ENCODE measurements around the gene NAA60.
A peak's percentile ranks its signal among the peaks of the same experiment; 100 is the strongest.

Gene NAA60

DNA sequence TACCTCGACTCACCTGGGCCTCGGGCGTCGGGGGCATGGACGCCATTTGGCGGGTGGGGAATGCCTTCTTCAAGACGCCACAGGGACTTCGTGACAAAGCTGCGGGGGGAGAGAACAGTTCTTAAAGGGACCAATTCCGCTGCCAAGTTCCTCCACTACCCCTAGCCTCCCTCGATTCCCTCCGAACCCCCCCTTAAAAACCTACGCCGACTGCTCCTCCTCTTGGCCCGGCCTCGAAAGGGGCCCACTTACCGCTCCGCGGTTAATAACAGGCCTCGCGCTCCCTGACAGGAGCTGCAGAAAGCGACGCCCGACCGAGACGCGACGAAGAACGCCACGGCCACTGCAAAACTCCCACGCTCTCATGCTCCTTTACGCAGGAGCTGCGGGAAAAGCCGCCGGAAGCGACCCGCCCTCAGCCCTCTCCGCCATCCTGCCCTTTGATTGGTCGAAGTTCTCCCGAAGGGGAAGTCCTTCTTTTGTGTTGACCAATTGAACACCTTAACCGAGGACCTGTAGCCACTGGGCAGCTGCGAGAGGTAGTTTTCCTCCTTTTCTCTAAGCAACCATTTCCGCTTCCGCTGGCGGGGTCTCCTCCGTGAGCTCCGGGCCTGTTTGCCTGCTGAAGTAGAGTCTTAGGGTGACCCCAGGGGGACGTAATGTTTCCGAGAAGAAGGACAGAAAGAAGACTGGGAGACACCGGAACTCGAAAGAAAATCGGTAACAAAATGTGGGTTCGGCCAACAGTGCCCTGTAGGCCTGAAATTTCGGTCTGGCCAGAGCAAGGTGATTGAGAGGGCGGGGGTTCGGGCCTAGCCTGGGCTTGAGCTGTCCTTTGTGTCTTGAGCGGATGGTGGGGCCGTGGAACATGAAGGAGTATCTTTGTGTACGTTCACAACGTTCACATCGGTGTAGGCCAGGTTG is at the start of gene NAA60, which contains the start of gene ZNF597:
TSS of gene NAA60 (plus strand) at position 573 of the 924 bp plus-strand sequence. CDS start 32,548 bp downstream, outside the sequence.
TSS of gene ZNF597 (minus strand) at position 397 of the 924 bp plus-strand sequence. CDS start at position 46, 351 bp downstream.
- peak; percentile 98 for DNase-seq

DNA sequence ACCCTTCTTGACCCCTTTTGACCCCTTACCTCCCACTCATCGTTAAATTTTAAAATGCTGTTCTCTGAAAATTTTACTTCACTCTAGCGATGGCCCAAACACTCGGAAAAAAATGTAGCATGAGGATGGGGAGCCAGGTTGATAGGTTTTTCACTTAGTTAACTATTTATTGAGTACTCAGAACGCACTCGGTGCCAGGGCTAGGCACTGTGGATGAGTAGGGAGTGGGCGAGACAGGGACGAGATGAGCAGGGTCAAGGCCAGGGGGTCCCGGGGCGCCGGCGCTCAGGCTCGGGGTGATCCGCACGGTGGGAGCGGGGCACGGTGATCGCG is 43.1 kb upstream of the NAA60 start:
- DNase-seq = no peak

DNA sequence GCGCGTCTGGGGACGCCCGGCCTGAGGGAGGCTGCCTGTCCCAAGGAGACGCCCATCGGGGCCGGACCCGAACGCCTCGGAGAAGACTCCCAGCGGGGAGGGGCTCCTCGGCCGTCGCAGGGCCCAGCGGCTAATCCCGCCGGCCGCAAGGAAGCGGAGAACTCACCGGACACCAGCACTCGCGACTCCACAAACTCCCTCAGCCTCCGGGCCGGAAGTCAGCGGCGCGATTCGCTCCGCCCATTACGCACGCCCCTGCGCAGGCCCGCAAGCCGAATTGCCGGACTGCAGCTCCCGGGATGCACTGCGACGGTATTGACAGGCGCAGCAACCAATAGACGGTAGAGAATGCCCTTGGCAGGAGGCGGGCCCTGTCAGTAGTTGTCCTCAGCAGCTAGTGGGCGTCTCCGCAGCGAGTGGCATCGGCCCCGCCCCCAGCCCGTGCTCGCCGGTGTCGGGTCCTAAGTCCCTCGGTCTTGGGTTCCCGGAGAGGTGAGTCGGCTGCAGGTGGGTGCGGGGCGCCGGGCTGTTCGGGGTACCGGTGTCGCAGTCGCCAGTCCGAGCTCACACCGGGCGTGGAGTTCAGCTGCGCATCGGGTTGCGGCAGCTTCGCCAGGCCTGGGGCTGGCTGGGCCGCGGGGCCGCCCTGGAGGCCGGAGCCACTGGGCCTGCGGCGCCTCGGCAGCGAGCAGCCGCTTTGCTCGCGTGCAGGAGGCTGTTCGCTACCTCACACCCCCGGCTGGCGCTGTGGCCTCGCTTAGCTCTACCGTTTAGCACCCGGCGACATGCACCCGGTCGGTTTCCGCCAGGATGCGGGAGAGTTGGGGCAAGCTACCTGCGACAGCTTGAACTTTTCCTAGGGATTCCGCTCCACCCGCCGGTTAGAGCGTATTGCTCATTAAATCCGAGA is 42.4 kb upstream of the NAA60 start, which contains the start of the genes ZNF174 and ZSCAN32:
TSS of gene ZNF174 (plus strand) at position 437 of the 910 bp plus-strand sequence. CDS start 790 bp downstream, outside the sequence.
TSS of gene ZSCAN32 (minus strand) at position 226 of the 910 bp plus-strand sequence. CDS start 3,447 bp downstream, outside the sequence.
- DNase-seq = peak; percentile 99

DNA sequence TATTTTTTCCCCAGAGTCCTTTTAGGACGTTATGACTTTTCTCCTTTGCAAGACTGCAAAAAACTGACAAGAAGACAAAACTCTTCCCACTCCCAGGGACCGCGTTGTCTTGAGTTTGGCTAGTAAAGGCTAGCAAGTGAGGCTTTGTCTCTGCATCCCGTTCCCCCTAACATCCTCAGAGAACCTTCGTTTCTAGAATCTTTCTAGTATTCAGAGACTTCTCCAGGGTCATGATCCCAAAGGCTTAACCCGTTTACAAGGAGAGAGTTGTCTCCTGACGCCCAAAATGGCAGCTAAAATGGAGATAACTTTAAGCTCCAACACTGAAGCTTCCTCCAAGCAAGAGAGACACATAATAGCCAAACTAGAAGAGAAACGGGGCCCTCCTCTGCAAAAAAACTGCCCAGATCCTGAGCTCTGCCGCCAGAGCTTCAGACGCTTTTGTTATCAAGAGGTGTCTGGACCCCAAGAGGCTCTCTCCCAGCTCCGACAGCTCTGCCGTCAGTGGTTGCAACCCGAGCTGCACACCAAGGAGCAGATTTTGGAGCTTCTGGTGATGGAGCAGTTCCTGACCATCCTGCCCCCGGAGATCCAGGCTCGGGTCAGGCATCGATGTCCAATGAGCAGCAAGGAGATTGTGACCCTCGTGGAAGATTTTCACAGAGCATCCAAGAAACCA is 41.6 kb upstream of the NAA60 start:
- DNase-seq = peak; percentile 37

DNA sequence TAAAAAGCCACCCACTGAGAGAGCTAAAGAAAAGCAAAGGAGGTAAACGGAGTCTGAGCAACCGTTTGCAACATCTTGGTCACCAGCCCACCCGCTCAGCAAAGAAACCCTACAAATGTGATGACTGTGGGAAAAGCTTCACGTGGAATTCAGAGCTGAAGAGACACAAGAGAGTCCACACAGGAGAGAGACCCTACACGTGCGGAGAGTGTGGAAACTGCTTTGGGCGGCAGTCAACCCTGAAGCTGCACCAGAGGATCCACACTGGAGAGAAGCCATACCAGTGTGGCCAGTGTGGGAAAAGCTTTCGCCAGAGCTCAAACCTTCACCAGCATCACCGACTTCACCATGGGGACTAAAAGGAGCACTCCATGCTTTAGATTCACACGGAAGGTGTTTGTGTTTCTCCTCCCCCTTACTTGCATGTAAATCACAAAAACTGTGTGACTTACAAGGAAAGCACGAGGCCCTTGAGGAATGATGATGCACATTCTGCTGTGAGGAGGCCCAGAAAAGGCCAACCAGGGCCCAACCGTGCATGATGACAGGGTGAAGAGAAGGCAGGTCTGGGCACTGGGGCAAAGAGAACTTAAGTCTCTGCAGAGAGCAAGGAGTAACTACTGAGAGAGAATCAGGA is 34.8 kb upstream of the NAA60 start:
- DNase-seq = no peak

DNA sequence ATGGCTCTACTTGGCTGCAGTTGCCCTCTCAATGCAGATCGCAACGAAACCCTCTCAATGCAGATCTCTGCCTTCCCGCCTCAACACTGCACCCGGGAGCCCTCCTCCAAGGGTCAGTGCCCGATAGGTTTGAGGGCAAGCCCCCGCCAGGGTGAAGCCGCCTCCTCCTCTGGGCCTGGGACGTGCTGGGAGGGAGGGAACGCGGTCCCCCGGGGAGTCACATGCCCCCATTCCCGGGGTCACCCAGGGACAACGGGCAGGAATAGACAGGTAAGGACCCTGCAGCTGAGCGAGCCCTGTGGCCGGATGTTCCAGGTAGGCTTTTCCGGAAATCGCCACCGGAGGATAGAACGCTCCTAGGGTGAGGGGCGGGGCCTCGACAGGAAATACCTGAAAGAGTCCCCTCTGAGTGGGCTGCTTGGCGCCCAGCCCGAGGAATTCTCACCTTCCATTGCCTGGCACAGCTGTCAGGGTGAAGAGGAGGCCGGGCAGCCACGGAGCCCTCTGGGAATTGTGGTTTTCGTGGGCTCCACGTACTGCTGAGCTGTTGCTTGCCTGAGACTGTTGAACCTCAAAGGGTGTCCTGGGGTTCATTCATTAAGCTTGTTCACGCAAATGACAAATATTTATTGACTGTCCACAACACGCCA is 29.6 kb upstream of the NAA60 start:
- DNase-seq = peak; percentile 59

DNA sequence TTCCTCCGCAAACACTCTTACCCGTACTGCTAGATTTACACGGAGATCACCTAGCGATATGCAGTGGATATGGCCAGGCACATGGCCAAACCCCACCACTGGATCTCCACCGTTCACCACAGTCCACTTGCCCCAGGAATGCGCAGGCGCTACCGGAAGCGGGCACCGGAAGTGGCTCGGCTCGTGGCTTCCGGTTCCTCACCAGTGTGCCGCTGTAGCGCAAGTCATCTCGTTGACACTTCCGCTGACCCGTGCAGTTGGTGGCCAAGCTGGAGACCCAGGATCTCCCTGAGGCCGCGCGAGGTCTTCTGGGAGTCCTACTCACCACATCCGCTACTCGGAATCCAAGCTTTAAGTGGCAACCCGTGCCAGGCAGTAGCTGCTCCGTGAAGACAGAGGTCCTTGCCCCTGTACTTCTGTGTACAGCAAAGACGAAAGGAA is 11.7 kb upstream of the NAA60 start:
- no peak for DNase-seq

DNA sequence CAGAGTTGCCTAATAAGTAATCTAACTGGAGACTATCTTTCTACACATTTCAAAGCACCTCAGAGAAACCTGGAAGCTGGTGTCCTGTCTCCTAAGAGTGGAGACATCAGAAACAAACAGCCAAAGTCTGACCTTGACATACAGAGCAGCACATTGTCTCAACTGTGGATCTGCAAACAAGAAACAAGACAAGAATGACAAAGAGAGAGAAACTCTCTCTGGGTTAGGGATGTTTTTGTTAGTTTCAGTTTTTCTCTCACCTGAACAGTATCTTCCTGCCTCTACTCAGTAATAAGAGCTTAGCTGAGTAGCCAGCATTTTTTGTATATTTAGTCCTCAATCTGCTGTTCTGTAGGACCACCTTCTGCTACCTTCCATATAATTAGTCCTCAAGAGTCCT is 9.1 kb upstream of the NAA60 start:
- no peak for DNase-seq

DNA sequence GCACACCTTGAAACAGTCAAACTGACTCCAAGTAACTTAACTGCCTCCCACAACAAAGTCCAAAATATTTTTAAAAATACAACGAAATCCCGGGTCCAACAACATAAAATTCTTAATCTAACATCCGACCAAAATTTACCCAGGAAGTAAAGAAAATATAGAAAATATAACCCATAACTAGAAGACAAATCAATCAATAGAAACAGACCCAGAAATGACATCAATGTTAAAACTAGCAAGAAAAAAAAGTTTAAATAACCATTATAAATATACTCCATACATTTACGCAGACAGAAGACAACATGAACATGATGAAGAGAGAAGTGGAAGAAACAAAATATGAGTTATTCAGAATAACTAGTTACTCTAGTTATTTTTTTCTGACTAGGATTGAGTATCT is 3.8 kb upstream of the NAA60 start:
- no peak for DNase-seq

DNA sequence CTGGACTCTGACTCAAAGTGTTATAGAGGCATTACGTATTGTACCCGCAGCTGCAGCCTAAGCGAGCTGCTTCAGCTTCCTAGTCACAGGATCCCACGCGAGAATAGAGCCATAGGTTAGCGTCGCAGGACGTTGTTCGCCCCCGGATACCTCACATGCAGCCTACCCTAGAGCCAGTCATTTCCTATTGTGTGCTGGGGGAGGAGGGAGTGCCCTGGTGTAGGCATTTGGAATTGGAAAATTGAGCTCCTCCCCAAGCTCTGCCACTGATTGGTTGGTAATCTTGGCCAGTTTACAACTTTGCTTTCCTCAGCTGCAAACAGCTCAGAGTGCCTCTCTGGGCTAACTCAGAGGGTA is 530 bp downstream of the NAA60 start:
- peak; percentile 38 for DNase-seq

DNA sequence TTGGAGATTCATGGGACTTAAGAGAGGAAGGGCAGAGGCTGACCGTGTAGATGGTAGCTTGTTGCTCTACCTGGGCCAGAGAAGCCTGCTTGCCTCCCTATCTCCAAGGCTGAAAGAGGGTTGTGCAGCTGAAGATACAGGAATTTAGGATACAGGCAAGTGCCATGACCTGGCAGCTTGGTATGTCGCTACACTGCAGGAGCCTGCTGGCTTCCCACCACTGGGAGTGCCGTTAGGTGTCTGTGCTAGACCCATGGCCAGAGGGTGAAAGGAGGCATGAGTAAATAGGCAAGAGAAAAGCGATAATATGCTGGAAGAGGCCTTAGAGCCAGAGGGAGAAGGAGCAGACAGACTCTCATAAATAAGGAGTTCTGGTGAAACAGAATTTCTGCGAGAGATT is 10.6 kb downstream of the NAA60 start:
- DNase-seq = peak; percentile 5

DNA sequence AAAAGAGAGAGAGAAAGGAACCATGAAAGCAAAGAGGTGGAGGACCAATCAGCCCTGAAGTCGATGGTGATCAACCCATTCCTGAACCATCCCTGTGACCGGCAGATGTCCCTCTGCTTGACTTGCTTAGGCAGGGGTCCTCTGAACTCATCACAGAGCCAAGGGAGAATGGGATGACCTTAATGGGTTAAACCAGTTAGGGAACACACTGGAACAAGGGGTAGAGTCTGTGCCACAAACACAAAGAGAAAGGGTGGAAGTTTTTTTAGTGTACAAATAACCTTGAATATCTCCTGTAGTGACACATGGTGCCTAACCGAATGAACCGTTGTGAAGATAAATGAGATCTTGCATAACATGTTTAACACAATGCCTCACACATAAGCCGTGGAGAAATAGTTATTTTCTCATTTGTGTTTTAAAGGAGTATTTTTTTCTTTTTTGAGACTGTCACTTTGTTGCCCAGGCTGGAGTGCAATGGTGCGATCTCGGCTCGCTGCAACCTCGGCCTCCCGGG is 11.2 kb downstream of the NAA60 start:
- DNase-seq = peak; percentile 2

DNA sequence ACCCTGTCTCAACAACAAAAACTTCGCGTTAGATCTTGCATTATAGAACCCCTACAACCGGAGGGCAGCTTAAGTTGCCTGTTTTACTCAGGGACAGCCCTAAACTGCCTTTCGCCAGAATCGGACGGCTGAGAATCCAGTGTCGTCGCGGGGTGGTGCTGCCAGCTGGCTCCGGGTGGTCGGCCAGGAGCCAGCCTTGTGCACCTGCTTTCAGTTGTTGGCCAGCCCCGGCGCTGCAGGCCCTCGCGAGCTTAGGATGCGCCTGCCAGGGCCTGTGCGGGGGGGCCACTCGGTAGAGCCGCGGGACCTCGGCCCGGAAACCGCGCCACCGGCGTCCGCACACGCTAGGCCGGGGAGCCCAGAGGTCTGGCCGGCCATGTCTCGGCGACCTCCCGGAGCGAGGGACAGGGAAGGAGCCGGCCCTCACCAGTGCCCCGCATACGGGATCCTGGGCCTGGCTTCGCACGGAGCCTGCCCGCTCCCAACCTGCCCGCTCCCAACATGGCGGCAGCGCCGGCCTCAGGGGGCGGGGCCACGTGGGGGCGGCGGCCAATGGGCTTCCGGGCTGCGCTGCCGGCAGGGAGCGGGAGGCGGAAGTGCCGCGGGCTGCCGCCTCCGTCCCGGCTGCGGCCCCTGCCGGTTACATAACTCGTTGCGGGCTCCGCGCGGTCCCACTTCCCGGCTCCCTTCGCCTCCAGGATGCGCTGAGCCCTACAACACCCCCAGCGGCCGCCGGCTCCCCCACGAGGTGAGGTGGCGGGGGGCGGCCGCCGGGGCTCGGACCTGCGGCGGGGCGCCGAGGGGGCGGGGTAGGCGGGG is 14.2 kb downstream of the NAA60 start:
- DNase-seq = peak; percentile 92

DNA sequence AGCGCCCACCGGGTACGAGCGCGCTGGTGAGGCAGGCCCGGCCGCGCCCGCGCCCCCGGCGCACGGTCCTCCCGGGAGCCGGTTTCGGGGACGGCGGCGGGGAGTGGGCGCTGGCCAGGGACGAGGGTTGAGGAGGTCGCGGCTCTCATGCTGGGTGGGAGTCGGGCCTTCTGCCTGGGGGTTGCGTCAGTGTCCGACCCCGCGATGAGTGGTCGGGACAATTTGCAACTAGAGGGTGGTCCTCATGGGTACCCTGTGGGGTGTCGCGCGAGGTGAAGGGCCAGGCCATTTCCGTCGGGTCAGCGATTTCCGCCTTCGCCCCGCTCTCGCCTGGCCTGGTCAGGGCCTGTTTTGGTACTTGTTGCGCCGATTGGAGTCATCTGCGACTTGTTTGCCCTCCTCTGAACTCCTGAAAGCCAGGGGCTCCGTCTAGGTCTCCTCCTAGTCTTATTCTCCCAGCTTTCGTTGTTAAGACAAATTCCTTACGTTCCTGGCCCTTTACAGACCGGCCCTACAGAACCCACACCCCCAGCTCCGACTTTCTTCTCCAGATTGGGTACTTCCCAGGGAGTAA is 14.9 kb downstream of the NAA60 start:
- peak; percentile 46 for DNase-seq

DNA sequence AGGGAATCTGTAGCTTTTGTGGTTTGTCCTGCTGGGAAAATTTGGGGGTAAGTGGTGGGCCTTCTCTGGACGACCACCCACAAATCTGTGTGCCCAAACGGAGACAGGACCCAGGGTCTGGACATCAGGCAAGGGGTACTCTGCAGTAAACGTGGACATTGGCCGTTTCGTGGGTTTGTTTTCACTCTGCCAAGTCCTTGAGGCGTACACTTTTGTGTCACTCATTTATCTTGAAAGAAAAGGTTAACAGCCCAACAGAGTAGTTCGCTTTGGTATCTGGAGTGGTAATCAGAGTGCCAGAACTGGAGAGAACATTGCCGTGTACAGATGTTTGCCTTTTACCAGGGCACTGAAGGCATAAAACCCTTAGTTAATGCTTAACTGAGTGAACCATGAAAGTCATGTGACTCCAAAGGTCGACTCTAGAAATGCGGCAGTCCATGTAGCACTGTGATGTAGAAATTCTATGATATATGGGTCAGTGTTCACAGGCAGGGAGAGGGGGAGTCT is 15.4 kb downstream of the NAA60 start:
- DNase-seq = peak; percentile 13

DNA sequence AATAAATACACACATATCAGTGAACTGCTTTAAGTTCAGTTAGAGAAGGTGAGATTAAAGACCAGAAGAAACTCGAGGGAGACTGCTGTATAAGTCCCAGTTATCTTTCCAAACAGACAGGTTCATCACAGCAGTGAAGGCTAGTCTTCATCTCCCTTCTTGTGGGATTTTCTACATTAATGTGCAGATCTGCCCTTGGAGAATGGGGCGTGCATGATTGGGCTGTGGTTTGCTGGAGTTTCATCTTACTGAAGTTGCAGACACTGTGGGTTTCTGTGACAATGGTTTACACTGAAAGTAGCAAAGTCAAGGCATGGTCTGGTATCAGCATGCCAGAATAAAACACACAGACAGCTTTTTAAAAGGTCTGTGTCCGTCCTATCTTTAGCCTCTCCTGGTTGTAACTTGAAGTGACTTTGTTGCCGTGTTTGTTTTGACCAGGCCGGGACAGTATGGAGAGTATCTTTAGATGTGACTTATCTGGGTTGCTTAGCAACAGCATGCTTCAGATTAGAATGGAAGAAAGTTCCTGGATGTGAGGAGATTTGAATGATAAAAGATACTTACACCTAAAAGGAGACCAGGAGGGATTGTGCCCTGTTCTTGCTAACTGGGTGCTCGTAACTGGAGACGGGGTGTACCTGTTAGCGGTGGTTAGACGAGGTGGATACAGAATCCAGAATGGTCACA is 16.1 kb downstream of the NAA60 start:
- DNase-seq = no peak

DNA sequence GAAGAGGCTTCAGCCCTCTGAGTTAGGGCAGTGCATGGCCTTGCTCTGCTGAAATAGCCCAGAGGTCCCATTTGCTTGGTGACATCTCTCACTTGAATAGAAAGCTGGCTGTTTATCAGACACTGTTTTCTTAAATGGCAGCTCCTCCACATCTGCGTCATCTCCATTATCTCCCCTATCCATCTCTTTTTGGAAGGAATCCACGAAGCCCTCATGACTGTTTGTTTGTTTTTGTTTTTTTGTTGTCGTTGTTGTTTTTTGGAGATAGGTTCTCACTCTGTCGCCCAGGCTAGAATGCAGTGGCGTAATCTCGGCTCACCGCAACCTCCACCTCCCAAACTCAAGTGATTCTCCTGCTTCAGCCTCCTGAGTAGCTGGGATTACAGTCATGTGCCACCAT is 16.6 kb downstream of the NAA60 start:
- DNase-seq = no peak

DNA sequence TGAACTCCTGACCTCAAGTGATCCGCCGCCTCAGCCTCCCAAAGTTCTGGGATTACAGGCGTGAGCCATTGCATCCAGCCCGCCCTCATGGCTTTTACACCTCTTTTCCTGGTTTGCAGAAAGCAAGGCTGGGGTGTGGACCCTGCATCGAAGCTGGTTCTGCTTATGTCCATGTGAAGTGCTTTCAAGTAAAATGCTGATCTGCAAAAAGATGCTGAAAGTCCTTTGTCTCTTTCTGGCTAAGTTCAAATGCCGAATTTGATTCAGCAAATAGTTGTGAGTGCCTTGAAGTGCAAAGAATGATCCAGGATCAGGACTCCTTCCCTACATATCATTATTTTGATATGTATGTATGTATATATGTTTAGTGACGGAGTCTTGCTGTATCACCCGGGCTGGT is 17.1 kb downstream of the NAA60 start:
- DNase-seq = no peak

DNA sequence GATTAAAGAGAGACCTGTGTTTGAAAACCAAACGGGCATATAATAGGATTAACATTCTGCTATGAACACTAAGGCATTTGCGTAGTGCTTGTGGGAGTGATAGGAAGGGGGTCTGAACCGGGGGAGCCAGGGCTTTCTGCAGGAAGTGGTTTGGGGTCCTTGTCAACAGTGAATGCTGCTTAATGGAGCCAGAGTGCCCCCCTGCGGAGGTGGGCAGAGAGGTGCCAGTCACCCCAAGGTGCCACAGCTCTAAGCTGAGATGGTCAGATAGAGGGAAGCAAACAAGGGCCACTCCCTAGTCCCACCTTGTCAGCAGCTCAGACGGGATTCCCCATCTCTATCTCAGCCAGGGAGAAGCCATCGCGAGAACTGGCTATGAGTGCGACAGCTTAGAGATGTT is 17.7 kb downstream of the NAA60 start:
- DNase-seq = peak; percentile 46

Data from NCI-H82 (cell line).